Ectodermal cell (in vitro differentiated cells): Measurements from ENCODE around the gene CCBE1.

ENCODE experiments used
- H3K27ac ChIP-seq: 2 replicates; pipeline ENCODE4 v1.7.0; 2013; ENCODE audit warnings: mild to moderate bottlenecking, low read depth, low read length; ENCODE audit not compliant: insufficient read depth, poor library complexity, severe bottlenecking
- H3K27me3 ChIP-seq: 2 replicates; pipeline ENCODE4 v1.7.0; 2013; ENCODE audit warnings: mild to moderate bottlenecking, low read length; ENCODE audit not compliant: insufficient read depth, control insufficient read depth, poor library complexity, severe bottlenecking
- H3K36me3 ChIP-seq: one replicate; pipeline ENCODE4 v1.7.0; 2013; ENCODE audit warnings: low read length; ENCODE audit not compliant: control insufficient read depth, insufficient read depth
- H3K4me1 ChIP-seq: one replicate; pipeline ENCODE4 v1.7.0; 2013; ENCODE audit warnings: low read length; ENCODE audit not compliant: control insufficient read depth, insufficient read depth
- H3K4me3 ChIP-seq: 2 replicates; pipeline ENCODE4 v1.7.0; 2013; ENCODE audit warnings: low read depth, low read length, control low read depth; ENCODE audit not compliant: insufficient read depth
- H3K9me3 ChIP-seq: 2 replicates; pipeline ENCODE4 v1.7.0; 2013; ENCODE audit warnings: mild to moderate bottlenecking, low read length, moderate library complexity; ENCODE audit not compliant: control insufficient read depth
- WGBS, 2 experiments: methylation state at CpG; one replicate each; pipeline ENCODE4 v1.1.7; 2013; ENCODE audit warnings: missing lambda C conversion rate in 2 of 2; 5-methylcytosine and 5-hydroxymethylcytosine counted together

CCBE1 gene

GRCh38 chr18:59456657-59457056 is 240.6 kb downstream of the CCBE1 start:
- WGBS, 2 experiments: 92 to 93% methylated on average over 3 of the region's 3 CpGs
- Histone ChIP-seq H3K27me3 (no peaks in the 10 kb centered on the region), H3K4me3 (no peak overlapping the region), H3K4me1 (peaks cover 10% of the 10 kb centered on the region), H3K27ac (no peak overlapping the region), H3K9me3 (no peaks in the 10 kb centered on the region), H3K36me3 (no peaks in the 10 kb centered on the region)

DNA sequence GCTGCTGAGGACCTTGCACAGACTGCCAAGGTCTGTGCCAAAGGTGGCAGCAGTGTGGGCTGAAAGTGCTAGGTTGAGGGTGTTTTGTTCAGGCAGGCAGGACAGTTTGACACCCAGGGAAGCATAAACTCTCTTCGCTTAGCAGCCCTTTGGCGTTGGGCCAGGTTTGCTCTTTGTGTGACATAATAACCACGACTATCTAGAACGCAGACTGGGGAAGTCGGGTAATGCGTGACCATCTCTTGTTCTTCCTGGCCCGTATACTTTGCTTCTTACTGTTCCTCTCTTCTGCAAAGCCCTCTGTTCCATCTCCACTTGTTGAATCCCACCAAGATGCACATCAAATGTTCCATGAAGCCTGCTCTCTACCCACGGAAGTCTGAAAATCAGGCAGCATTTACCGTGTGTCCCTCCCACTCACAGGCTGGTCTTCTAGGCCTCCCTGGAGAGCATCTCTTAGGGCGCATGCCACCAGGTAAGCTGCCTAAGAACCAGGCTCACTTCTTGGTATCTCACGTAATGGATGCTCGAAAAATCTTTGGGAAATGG is 241.4 kb downstream of the CCBE1 start:
- Histone ChIP-seq H3K4me1 (peaks cover 10% of the 10 kb centered on the region), H3K4me3 (no peak overlapping the region), H3K27ac (no peak overlapping the region), H3K9me3 (no peaks in the 10 kb centered on the region), H3K36me3 (no peaks in the 10 kb centered on the region), H3K27me3 (no peaks in the 10 kb centered on the region)
- 91 to 93% methylated on average over 12 of the region's 12 CpGs for WGBS, 2 experiments

GRCh38 chr18:59454909-59455727 is 242.1 kb downstream of the CCBE1 start:
- H3K4me3 ChIP-seq: no peak overlapping the region
- H3K36me3 ChIP-seq: no peaks in the 10 kb centered on the region
- peaks cover 10% of the 10 kb centered on the region for H3K4me1 ChIP-seq
- no peaks in the 10 kb centered on the region for H3K9me3 ChIP-seq
- H3K27ac ChIP-seq: no peak overlapping the region
- H3K27me3 ChIP-seq: no peaks in the 10 kb centered on the region
- 76 to 77% methylated on average over 13 of the region's 13 CpGs for WGBS, 2 experiments

- Histone ChIP-seq H3K27me3 (no peaks in the 10 kb centered on the region), H3K27ac (no peak overlapping the region)
- WGBS, 2 experiments: 95% methylated on average over 7 of the region's 7 CpGs
Measured at GRCh38 chr18:59453468-59453961, 243.7 kb downstream of the CCBE1 start.

DNA sequence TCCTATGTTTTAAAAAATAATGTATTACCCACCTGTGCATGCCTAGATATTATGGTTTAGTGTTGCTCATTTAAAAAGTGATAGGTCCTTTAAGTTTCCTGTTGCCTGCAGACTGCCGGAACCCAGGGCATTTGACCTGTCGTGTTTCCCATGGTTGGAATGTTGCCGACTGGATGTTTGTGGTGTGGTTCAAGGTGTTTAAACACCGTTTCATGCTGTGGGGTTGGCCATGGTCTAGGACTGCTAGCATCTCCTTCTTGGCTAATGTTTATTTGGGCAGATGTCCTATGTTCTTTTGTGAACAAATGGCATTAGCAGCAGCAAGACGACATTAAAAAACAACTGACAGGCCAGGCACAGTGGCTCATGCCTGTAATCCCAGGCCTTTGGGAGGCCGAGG is 245.3 kb downstream of the CCBE1 start:
- Histone ChIP-seq H3K4me3 (no peak overlapping the region), H3K9me3 (no peaks in the 10 kb centered on the region), H3K27me3 (no peaks in the 10 kb centered on the region), H3K27ac (no peak overlapping the region), H3K36me3 (no peaks in the 10 kb centered on the region), H3K4me1 (peaks cover 10% of the 10 kb centered on the region)
- 93% methylated on average over 6 of the region's 6 CpGs for WGBS, 2 experiments

More at GRCh38 chr18:59453468-59453961, 243.7 kb downstream of the CCBE1 start:
- Histone ChIP-seq H3K36me3 (no peaks in the 10 kb centered on the region), H3K4me3 (no peak overlapping the region), H3K4me1 (peaks cover 10% of the 10 kb centered on the region), H3K9me3 (no peaks in the 10 kb centered on the region)

GRCh38 chr18:59451073-59451472 is 246.2 kb downstream of the CCBE1 start:
- Histone ChIP-seq H3K36me3 (no peaks in the 10 kb centered on the region), H3K4me1 (peaks cover 10% of the 10 kb centered on the region), H3K27ac (no peak overlapping the region), H3K4me3 (no peak overlapping the region), H3K9me3 (no peaks in the 10 kb centered on the region), H3K27me3 (no peaks in the 10 kb centered on the region)
- 46 to 65% methylated on average over 5 to 6 of the region's 6 CpGs for WGBS, 2 experiments

GRCh38 chr18:59448546-59448945 is 248.7 kb downstream of the CCBE1 start:
- Histone ChIP-seq H3K4me1 (no peaks in the 10 kb centered on the region), H3K27ac (no peak overlapping the region), H3K36me3 (no peaks in the 10 kb centered on the region), H3K9me3 (no peaks in the 10 kb centered on the region), H3K4me3 (no peak overlapping the region), H3K27me3 (no peaks in the 10 kb centered on the region)
- 84 to 94% methylated on average over 4 of the region's 4 CpGs for WGBS, 2 experiments

- no peaks in the 10 kb centered on the region for H3K36me3 ChIP-seq
- H3K4me3 ChIP-seq: no peak overlapping the region
- WGBS, 2 experiments: 58 to 64% methylated on average over 1 of the region's 1 CpG
- no peak overlapping the region for H3K27ac ChIP-seq
- H3K9me3 ChIP-seq: no peaks in the 10 kb centered on the region
- H3K27me3 ChIP-seq: no peaks in the 10 kb centered on the region
- no peaks in the 10 kb centered on the region for H3K4me1 ChIP-seq
Measured at GRCh38 chr18:59446012-59446411, 251.2 kb downstream of the CCBE1 start.

- Histone ChIP-seq H3K4me1 (peaks cover 8% of the 10 kb centered on the region), H3K9me3 (no peaks in the 10 kb centered on the region), H3K4me3 (no peak overlapping the region), H3K27me3 (no peaks in the 10 kb centered on the region), H3K36me3 (no peaks in the 10 kb centered on the region), H3K27ac (no peak overlapping the region)
- WGBS, 2 experiments: 78 to 88% methylated on average over 4 of the region's 4 CpGs
Measured at GRCh38 chr18:59437851-59438569, 259.2 kb downstream of the CCBE1 start.
